ENCODE data around the gene CAMP.

DNA sequence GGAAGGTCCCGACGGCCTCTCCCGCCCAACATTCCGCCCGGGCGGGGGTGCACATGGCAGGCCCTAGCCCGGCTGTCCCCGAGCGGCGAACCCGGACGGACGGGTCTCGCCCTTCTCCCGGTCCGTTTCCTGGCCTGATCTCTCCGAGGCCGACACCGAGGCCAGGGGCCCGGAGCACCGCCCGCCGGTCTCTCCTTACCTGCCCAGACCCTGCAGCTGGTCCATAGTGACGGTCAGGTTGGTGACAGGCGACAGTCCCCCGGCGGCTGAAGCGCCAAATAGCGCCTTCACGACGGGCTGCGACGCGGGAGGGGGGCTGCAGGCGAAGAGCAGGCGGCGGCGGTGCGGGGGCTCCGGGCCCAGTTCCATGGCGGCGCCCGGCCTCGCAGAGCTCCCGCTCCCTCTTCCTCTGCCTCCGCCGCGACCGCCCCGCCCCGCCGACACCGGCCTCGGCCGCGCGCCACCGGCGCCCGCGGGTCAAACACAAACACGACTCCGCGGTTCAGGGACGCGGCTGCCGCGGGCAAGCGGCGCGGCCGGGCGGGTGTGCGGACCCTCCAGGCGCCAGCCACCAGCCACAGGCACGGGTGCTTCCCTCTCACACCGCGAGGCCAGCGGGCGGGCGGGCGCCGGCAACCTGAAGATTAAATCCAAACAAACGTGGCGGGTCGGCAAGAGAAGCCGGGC, 35.6 kb upstream of the CAMP start:
- TF ChIP-seq, protein P1, sequence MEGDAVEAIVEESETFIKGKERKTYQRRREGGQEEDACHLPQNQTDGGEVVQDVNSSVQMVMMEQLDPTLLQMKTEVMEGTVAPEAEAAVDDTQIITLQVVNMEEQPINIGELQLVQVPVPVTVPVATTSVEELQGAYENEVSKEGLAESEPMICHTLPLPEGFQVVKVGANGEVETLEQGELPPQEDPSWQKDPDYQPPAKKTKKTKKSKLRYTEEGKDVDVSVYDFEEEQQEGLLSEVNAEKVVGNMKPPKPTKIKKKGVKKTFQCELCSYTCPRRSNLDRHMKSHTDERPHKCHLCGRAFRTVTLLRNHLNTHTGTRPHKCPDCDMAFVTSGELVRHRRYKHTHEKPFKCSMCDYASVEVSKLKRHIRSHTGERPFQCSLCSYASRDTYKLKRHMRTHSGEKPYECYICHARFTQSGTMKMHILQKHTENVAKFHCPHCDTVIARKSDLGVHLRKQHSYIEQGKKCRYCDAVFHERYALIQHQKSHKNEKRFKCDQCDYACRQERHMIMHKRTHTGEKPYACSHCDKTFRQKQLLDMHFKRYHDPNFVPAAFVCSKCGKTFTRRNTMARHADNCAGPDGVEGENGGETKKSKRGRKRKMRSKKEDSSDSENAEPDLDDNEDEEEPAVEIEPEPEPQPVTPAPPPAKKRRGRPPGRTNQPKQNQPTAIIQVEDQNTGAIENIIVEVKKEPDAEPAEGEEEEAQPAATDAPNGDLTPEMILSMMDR (conservative IDR thresholded peaks at IDR 0.05): no peak
- no peak for TF ChIP-seq EZH2 (IDR thresholded peaks at IDR 0.05; ENCODE audit: low read depth)
